Fibroblast of lung (primary cell): Measurements from ENCODE around the gene FAM210A.

Experiments
- CTCF ChIP-seq, 2 donors: IDR thresholded peaks in 1 of 2; conservative IDR thresholded peaks in 1 of 2; 1 replicate in 1 of 2; 2 replicates in 1 of 2; pipeline ENCODE4 v1.5.1; 2011 to 2012; ENCODE audit warnings: low read length in 2 of 2, control low read depth in 1 of 2, inconsistent platforms in 1 of 2, low read depth in 1 of 2, mild to moderate bottlenecking in 1 of 2
- EZH2 ChIP-seq: IDR thresholded peaks from 2 replicates; pipeline ENCODE4 v1.5.1; 2012; ENCODE audit warnings: low read length, control low read depth, mild to moderate bottlenecking; ENCODE audit errors: missing control alignments

- TF ChIP-seq EZH2 (no peak), CTCF (conservative IDR thresholded peaks at IDR 0.05 in 1 of 2, IDR thresholded peaks at IDR 0.05 in 1 of 2; ENCODE audit: low read depth in 1 of 2, low read length in 2 of 2) (no peak)
These were observed 64.5 kb downstream of the FAM210A start for GRCh38 chr18:13661779-13662256.
